HepG2 (cell line): ENCODE measurements around the gene UBR7. TPM values are rescaled to one million over a fixed set of nuclear protein-coding genes. Genes with fewer than 3 reads are reported as not detected.

Source experiments
- CTCF ChIP-seq: sonication (generic); formaldehyde crosslinking; IDR thresholded peaks from 2 replicates; pipeline ENCODE4 v1.5.0; 2020; ENCODE audit warnings: mild to moderate bottlenecking, missing genetic modification reagents, moderate library complexity
- HDAC2 ChIP-seq: sonication (generic); formaldehyde crosslinking; IDR thresholded peaks from 2 replicates; pipeline ENCODE4 v1.4.0; 2020; ENCODE audit warnings: missing genetic modification reagents
- MAX ChIP-seq: IDR thresholded peaks from 2 replicates; pipeline ENCODE4 v1.6.1; 2012; ENCODE audit warnings: inconsistent platforms
- MTA3 ChIP-seq: sonication (generic); formaldehyde crosslinking; IDR thresholded peaks from 2 replicates; pipeline ENCODE4 v1.4.0; 2020; ENCODE audit warnings: missing genetic modification reagents
- PATZ1 ChIP-seq: sonication (generic); formaldehyde crosslinking; IDR thresholded peaks from 2 replicates; pipeline ENCODE4 v1.4.0; 2020; ENCODE audit warnings: missing genetic modification reagents
- PAXIP1 ChIP-seq: sonication (generic); formaldehyde crosslinking; conservative IDR thresholded peaks from 2 replicates; pipeline ENCODE4 v1.4.0; 2020; ENCODE audit warnings: mild to moderate bottlenecking, missing genetic modification reagents, moderate library complexity
- PHF8 ChIP-seq: sonication (generic); formaldehyde crosslinking; IDR thresholded peaks from 2 replicates; pipeline ENCODE4 v1.5.0; 2020; ENCODE audit warnings: missing genetic modification reagents
- PTBP1 ChIP-seq: fragments of 200-400 bp; formaldehyde crosslinking; IDR thresholded peaks from 2 replicates; pipeline ENCODE4 v1.6.1; 2018; ENCODE audit warnings: low read length, low read depth; ENCODE audit not compliant: poor library complexity, severe bottlenecking
- SMARCC2 ChIP-seq: fragments of 450-650 bp; IDR thresholded peaks from 2 replicates; pipeline ENCODE4 v1.6.1; 2017; ENCODE audit warnings: antibody characterized with exemption, mild to moderate bottlenecking
- UBTF ChIP-seq: sonication (generic); formaldehyde crosslinking; IDR thresholded peaks from 2 replicates; pipeline ENCODE4 v1.4.0; 2020; ENCODE audit warnings: mild to moderate bottlenecking, missing genetic modification reagents
- XRCC5 ChIP-seq: fragments of 200-400 bp; formaldehyde crosslinking; optimal IDR thresholded peaks from 2 replicates; pipeline ENCODE3; 2017; ENCODE audit warnings: mild to moderate bottlenecking, low read length
- ZBTB1 ChIP-seq: sonication (generic); formaldehyde crosslinking; IDR thresholded peaks from 2 replicates; pipeline ENCODE4 v1.4.0; 2020; ENCODE audit warnings: missing genetic modification reagents, borderline replicate concordance
- polyA plus RNA-seq, 8 experiments: library from polyadenylated mRNA; depleted of rRNA in 3 of 8; stranded (reverse) in 7 of 8; unstranded in 1 of 8; fragments of >200 nt; fragmentation: Illumina TruSeq in 4 of 8; extraction: Trizol in 4 of 8; gene quantifications; 2 replicates each; pipeline versions ENCODE4 v1.2.1 to v1.2.3, GENCODE V29; 2011 to 2016; ENCODE audit warnings: low read depth in 4 of 8, missing spikeins in 1 of 8, mixed read lengths in 1 of 8; ENCODE audit not compliant: insufficient read depth in 1 of 8
- total RNA-seq, 5 experiments: library from RNA; depleted of rRNA; stranded (reverse); fragments of >200 nt; fragmentation: Illumina TruSeq; extraction: Trizol; gene quantifications; 2 replicates each; pipeline ENCODE4 v1.2.3, GENCODE V29; 2016; ENCODE audit warnings: low read depth in 1 of 5
- TF ChIP-seq, protein P1 (sequence below): sonication (generic); formaldehyde crosslinking; IDR thresholded peaks from 2 replicates; pipeline ENCODE4 v1.4.0; 2020; ENCODE audit warnings: missing genetic modification reagents, borderline replicate concordance

UBR7 gene
- total and polyA plus RNA-seq, 2 of the 13 experiments (the other 11 are each of a cell fraction or from before 2014, with no cell fraction given) = 11.0 to 19.7 TPM

- TF ChIP-seq CTCF (CRISPR knock-in tag) (peak; percentile 65), MAX (no peak), HDAC2 (CRISPR knock-in tag) (peak; percentile 9), MTA3 (CRISPR knock-in tag) (no peak), XRCC5 (peak; percentile 11), PTBP1 (peak; percentile 17), PHF8 (CRISPR knock-in tag) (no peak; the same call in 1 of the 2 replicates), PATZ1 (CRISPR knock-in tag) (peak; percentile 19; the same call in 1 of the 2 replicates), SMARCC2 (no peak), UBTF (CRISPR knock-in tag) (0 out of 2 replicates have a peak, but pooled peaks have one; percentile 32), ZBTB1 (CRISPR knock-in tag) (no peak), PAXIP1 (no peak)
- TF ChIP-seq, protein P1, sequence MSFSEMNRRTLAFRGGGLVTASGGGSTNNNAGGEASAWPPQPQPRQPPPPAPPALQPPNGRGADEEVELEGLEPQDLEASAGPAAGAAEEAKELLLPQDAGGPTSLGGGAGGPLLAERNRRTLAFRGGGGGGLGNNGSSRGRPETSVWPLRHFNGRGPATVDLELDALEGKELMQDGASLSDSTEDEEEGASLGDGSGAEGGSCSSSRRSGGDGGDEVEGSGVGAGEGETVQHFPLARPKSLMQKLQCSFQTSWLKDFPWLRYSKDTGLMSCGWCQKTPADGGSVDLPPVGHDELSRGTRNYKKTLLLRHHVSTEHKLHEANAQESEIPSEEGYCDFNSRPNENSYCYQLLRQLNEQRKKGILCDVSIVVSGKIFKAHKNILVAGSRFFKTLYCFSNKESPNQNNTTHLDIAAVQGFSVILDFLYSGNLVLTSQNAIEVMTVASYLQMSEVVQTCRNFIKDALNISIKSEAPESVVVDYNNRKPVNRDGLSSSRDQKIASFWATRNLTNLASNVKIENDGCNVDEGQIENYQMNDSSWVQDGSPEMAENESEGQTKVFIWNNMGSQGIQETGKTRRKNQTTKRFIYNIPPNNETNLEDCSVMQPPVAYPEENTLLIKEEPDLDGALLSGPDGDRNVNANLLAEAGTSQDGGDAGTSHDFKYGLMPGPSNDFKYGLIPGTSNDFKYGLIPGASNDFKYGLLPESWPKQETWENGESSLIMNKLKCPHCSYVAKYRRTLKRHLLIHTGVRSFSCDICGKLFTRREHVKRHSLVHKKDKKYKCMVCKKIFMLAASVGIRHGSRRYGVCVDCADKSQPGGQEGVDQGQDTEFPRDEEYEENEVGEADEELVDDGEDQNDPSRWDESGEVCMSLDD = 0 out of 2 replicates have a peak, but pooled peaks have one; percentile 3
These were observed 632 bp downstream of the UBR7 start (continued) for GRCh38 chr14:93207468-93208308.
